ENCODE data around the gene MYO5A. TPM values are rescaled to one million over a fixed set of nuclear protein-coding genes. Genes with fewer than 3 reads are reported as not detected.

MYO5A gene
- total and polyA plus RNA-seq, 2 donors (not counting 3 experiments of a cell fraction or from before 2014, with no cell fraction given), result 31.9 to 91.9 TPM

- Histone ChIP-seq H3K27me3 (ENCODE audit: control insufficient read depth in 2 of 2, insufficient read depth in 2 of 2, low read length in 2 of 2) (no peaks in the 10 kb centered on the region), H3K27ac (ENCODE audit: insufficient read depth, low read depth, low read length) (no peak overlapping the region), H3K4me1 (ENCODE audit: control insufficient read depth, extremely low read depth, insufficient read depth, low read length) (peaks cover 2% of the 10 kb centered on the region), H4K20me1 (replicated peaks; ENCODE audit: control insufficient read depth, extremely low read depth, insufficient read depth, low read length) (no peaks in the 10 kb centered on the region), H3K79me2 (ENCODE audit: control insufficient read depth, insufficient read depth, low read length) (no peaks in the 10 kb centered on the region), H3K36me3 (ENCODE audit: control insufficient read depth in 2 of 2, extremely low read depth in 1 of 2, insufficient read depth in 2 of 2, low read length in 2 of 2) (peaks cover 3 to 6% of the 10 kb centered on the region in 2 experiments), H3K9ac (replicated peaks; ENCODE audit: extremely low read depth, insufficient read depth, low read length) (no peak overlapping the region), H2AFZ (ENCODE audit: low read depth, low read length) (no peak overlapping the region), H3K4me2 (ENCODE audit: insufficient read depth, low read length) (no peak overlapping the region), H3K4me3 (replicated peaks in 1 of 3; ENCODE audit: insufficient read depth in 1 of 3, low read depth in 1 of 3, low read length in 3 of 3) (no peak overlapping the region), H3K9me1 (replicated peaks; ENCODE audit: control insufficient read depth, extremely low read depth, insufficient read depth, low read length) (no peaks in the 10 kb centered on the region), H3K9me3 (replicated peaks; ENCODE audit: control insufficient read depth, insufficient read depth, low read length) (no peaks in the 10 kb centered on the region)
- no peak for TF ChIP-seq JUN (IDR thresholded peaks at IDR 0.05; ENCODE audit: borderline replicate concordance, insufficient read depth, insufficient read length, low read depth)
- TF ChIP-seq, protein P1, sequence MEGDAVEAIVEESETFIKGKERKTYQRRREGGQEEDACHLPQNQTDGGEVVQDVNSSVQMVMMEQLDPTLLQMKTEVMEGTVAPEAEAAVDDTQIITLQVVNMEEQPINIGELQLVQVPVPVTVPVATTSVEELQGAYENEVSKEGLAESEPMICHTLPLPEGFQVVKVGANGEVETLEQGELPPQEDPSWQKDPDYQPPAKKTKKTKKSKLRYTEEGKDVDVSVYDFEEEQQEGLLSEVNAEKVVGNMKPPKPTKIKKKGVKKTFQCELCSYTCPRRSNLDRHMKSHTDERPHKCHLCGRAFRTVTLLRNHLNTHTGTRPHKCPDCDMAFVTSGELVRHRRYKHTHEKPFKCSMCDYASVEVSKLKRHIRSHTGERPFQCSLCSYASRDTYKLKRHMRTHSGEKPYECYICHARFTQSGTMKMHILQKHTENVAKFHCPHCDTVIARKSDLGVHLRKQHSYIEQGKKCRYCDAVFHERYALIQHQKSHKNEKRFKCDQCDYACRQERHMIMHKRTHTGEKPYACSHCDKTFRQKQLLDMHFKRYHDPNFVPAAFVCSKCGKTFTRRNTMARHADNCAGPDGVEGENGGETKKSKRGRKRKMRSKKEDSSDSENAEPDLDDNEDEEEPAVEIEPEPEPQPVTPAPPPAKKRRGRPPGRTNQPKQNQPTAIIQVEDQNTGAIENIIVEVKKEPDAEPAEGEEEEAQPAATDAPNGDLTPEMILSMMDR (IDR thresholded peaks at IDR 0.05; ENCODE audit: extremely low read depth in 1 of 2, insufficient read depth in 1 of 2, low read depth in 1 of 2, low read length in 2 of 2), result no peak
- TF ChIP-seq FOS (IDR thresholded peaks at IDR 0.05; ENCODE audit: borderline replicate concordance, insufficient read depth, low read length), result no peak
- no peak for TF ChIP-seq MYC (IDR thresholded peaks at IDR 0.05; ENCODE audit: low read depth, low read length)
- no peak for TF ChIP-seq POLR2A (IDR thresholded peaks at IDR 0.05; ENCODE audit: low read depth, low read length)
- TF ChIP-seq EZH2 (IDR thresholded peaks at IDR 0.05; ENCODE audit: borderline replicate concordance, low read depth, low read length, severe bottlenecking), result no peak
- intact Hi-C loops (cut with micrococcal nuclease) (no loop called here), dilution Hi-C loops (cut with MboI; ENCODE audit: extremely low pct_ligation_motif_present, low sequenced_read_pairs) (no loop called here)
- DNase-seq (ENCODE audit: low read depth, low spot score) (peak; percentile 62), FAIRE-seq (no peak)
- POLR2A ChIA-PET, result no interaction called here
- CTCF ChIA-PET, result interaction anchor here (1.2 to 2.0 kb wide), 2 partner anchors 47 to 52 kb away, joined by 3 to 6 read pairs; no protein-coding TSS in a partner anchor
- no TSS peak for BruUV-seq (replicated peaks)
These were observed 220.1 kb downstream of the MYO5A start for GRCh38 chr15:52308446-52309153.

All from endothelial cell of umbilical vein (primary cell).